ENCODE data around the gene MBLAC1. TPM values are rescaled to one million over a fixed set of nuclear protein-coding genes. Genes with fewer than 3 reads are reported as not detected.

MBLAC1 gene
- total and polyA plus RNA-seq, 10 of the 15 experiments (the other 5 are each of a cell fraction or from before 2014, with no cell fraction given): 0.24 to 3.2 (median 1.8) TPM; not detected in 1

- RAD21 ChIA-PET (ENCODE audit: unreplicated experiment): interaction anchor here (0.6 to 1.5 kb wide), 4 partner anchors 25 to 148 kb away, joined by 3 to 8 read pairs (median 4); partner anchors contain the start of genes AP4M1 and MCM7
- H3K4me1 ChIP-seq (ENCODE audit: control insufficient read depth, insufficient read depth, low read length): peaks cover 17% of the 10 kb centered on the region
- ATAC-seq (peak; percentile 7), FAIRE-seq (no peak), DNase-seq (ENCODE audit: low read depth, low spot score) (no peak)
- intact Hi-C loops (cut with micrococcal nuclease; ENCODE audit: unreplicated experiment) (loop anchor here (2.0 to 5.0 kb wide), 3 partner anchors 44 to 149 kb away; partner anchors contain the start of gene AZGP1), in situ Hi-C loops (cut with MboI) (no loop called here)
- BruUV-seq (replicated peaks): TSS peak; percentile 93
- CTCF ChIA-PET: interaction anchor here (0.7 to 1.0 kb wide), 3 partner anchors 40 to 89 kb away, joined by 3 read pairs; no protein-coding TSS in a partner anchor
- SMC1A ChIA-PET (ENCODE audit: uncharacterized antibody, unreplicated experiment): interaction anchor here (1.1 to 2.2 kb wide), 4 partner anchors 25 to 207 kb away, joined by 3 to 9 read pairs (median 4); partner anchors contain the start of genes AP4M1, MCM7 and TRIM4
- peak overlapping the region; percentile 81 for H3K4me2 ChIP-seq (ENCODE audit: control insufficient read depth, insufficient read depth)
- peak overlapping the region; percentile 99 for H3K27ac ChIP-seq (ENCODE audit: control insufficient read depth, insufficient read depth)
- H3K79me2 ChIP-seq (ENCODE audit: control insufficient read depth, insufficient read depth, low read length): peaks cover 13% of the 10 kb centered on the region
- peak overlapping the region; percentile 98 for H2AFZ ChIP-seq (ENCODE audit: control insufficient read depth, low read depth, low read length)
- POLR2A ChIA-PET: interaction anchor here (0.7 to 2.3 kb wide), 4 partner anchors 25 to 68 kb away, joined by 4 to 18 read pairs (median 6); partner anchors contain the start of genes AP4M1, COPS6 and MCM7
- H4K20me1 ChIP-seq (ENCODE audit: control insufficient read depth, insufficient read depth): no peaks in the 10 kb centered on the region
- peak overlapping the region; percentile 87 for H3K9ac ChIP-seq (ENCODE audit: control insufficient read depth, insufficient read depth, low read length)
- H3K27me3 ChIP-seq (replicated peaks in 1 of 2; ENCODE audit: control insufficient read depth in 2 of 2, insufficient read depth in 2 of 2, low read length in 1 of 2): no peaks in the 10 kb centered on the region
- H3K9me3 ChIP-seq (replicated peaks; ENCODE audit: control insufficient read depth, insufficient read depth, low read length): no peaks in the 10 kb centered on the region
- WGBS (ENCODE audit: insufficient coverage, insufficient replicate concordance, low lambda C conversion rate, missing lambda C conversion rate): 5% methylated on average over 28 of the region's 29 CpGs
- H3K4me3 ChIP-seq: peak overlapping the region; percentile 75
- H3K36me3 ChIP-seq (ENCODE audit: control insufficient read depth in 2 of 2, insufficient read depth in 2 of 2, low read length in 1 of 2): no peaks in the 10 kb centered on the region; a peak in 1 of 4 replicates
- no peak for TF ChIP-seq KAT2A (conservative IDR thresholded peaks at IDR 0.05; ENCODE audit: control insufficient read depth, low read depth, low read length)
- TF ChIP-seq LARP7 (IDR thresholded peaks at IDR 0.05): peak; percentile 71; the same call in 1 of the 2 replicates
- 0 out of 2 replicates have a peak, but pooled peaks have one; percentile 70 for TF ChIP-seq CBX5 (IDR thresholded peaks at IDR 0.05; ENCODE audit: low read depth)
- no peak for TF ChIP-seq HDAC2 (IDR thresholded peaks at IDR 0.05)
- peak; percentile 53; the same call in 1 of the 2 replicates for TF ChIP-seq RB1 (IDR thresholded peaks at IDR 0.05; ENCODE audit: borderline replicate concordance)
- peak; percentile 77 for TF ChIP-seq SMARCA5 (IDR thresholded peaks at IDR 0.05)
- TF ChIP-seq IRF4 (IDR thresholded peaks at IDR 0.05; ENCODE audit: low read depth, low read length): 0 out of 2 replicates have a peak, but pooled peaks have one; percentile 11
- TF ChIP-seq CHD2 (IDR thresholded peaks at IDR 0.05; ENCODE audit: borderline replicate concordance, low read depth, low read length): 0 out of 2 replicates have a peak, but pooled peaks have one; percentile 60
- TF ChIP-seq DPF2 (IDR thresholded peaks at IDR 0.05): peak; percentile 16
- 0 out of 2 replicates have a peak, but pooled peaks have one; percentile 10 for TF ChIP-seq SMC3 (IDR thresholded peaks at IDR 0.05; ENCODE audit: borderline replicate concordance, low read length)
- TF ChIP-seq RAD51 (IDR thresholded peaks at IDR 0.05): peak; percentile 61
- TF ChIP-seq FOXK2 (IDR thresholded peaks at IDR 0.05): no peak
- TF ChIP-seq MTA2 (IDR thresholded peaks at IDR 0.05; ENCODE audit: low read depth): peak; percentile 26; the same call in 1 of the 2 replicates
- TF ChIP-seq MEF2B (IDR thresholded peaks at IDR 0.05; ENCODE audit: partially characterized antibody, poor library complexity, severe bottlenecking): peak; percentile 18
- peak; percentile 63; the same call in 1 of the 2 replicates for TF ChIP-seq SIN3A (IDR thresholded peaks at IDR 0.05; ENCODE audit: low read depth, low read length)
- TF ChIP-seq PAX5 (IDR thresholded peaks at IDR 0.05; ENCODE audit: borderline replicate concordance, low read depth, low read length): 0 out of 2 replicates have a peak, but pooled peaks have one; percentile 26
- no peak for TF ChIP-seq RCOR1 (conservative IDR thresholded peaks at IDR 0.05; ENCODE audit: low read depth, low read length)
- peak; percentile 36; the same call in 1 of the 2 replicates for TF ChIP-seq ZBTB11 (CRISPR knock-in tag; IDR thresholded peaks at IDR 0.05)
- TF ChIP-seq TAF1 (IDR thresholded peaks at IDR 0.05; ENCODE audit: borderline replicate concordance, low read depth, low read length): peak; percentile 35; the same call in 1 of the 2 replicates
- TF ChIP-seq BMI1 (IDR thresholded peaks at IDR 0.05; ENCODE audit: borderline replicate concordance): no peak
Observed at GRCh38 chr7:100126239-100126930, 382 bp upstream of the MBLAC1 start.

Data from GM12878 (cell line).